Calu3 (cell line): ENCODE measurements around the gene AP4E1. TPM values are rescaled to one million over a fixed set of nuclear protein-coding genes. Genes with fewer than 3 reads are reported as not detected.
A peak's percentile ranks its signal among the peaks of the same experiment; 100 is the strongest.

Experiments
- BruUV-seq: library from RNA; stranded (reverse); fragments of 400-500 nt; replicated peaks from 2 replicates; lab custom pipeline; 2021; lab: Mats Ljungman, UMichigan
- CTCF ChIA-PET: fragments of 300-600 bp; sonication (Branson Sonifier 250); formaldehyde crosslinking; loops from one replicate; lab custom pipeline; 2022; ENCODE audit warnings: antibody characterized with exemption; lab: Charles Lee
- DNase-seq: peaks from one replicate; pipeline ENCODE4 v3.0.0; 2022
- H3K27ac Mint-ChIP-seq: one replicate; pipeline ENCODE4 v1.8.0; 2022; ENCODE audit warnings: mixed read lengths; ENCODE audit not compliant: unreplicated experiment
- H3K27me3 Mint-ChIP-seq: one replicate; pipeline ENCODE4 v1.8.0; 2022; ENCODE audit warnings: mixed read lengths; ENCODE audit not compliant: unreplicated experiment
- H3K36me3 Mint-ChIP-seq: one replicate; pipeline ENCODE4 v1.8.0; 2022; ENCODE audit warnings: mild to moderate bottlenecking, moderate library complexity, mixed read lengths; ENCODE audit not compliant: insufficient read depth, unreplicated experiment
- H3K4me1 Mint-ChIP-seq: one replicate; pipeline ENCODE4 v1.8.0; 2022; ENCODE audit warnings: mild to moderate bottlenecking, low read depth, mixed read lengths; ENCODE audit not compliant: unreplicated experiment
- H3K4me3 Mint-ChIP-seq: one replicate; pipeline ENCODE4 v1.8.0; 2022; ENCODE audit warnings: mild to moderate bottlenecking, low read depth, moderate library complexity, mixed read lengths; ENCODE audit not compliant: unreplicated experiment
- H3K9me3 Mint-ChIP-seq: one replicate; pipeline ENCODE4 v1.8.0; 2022; ENCODE audit warnings: low read depth, mixed read lengths; ENCODE audit not compliant: unreplicated experiment
- CTCF ChIP-seq: fragments of 200-600 bp; IDR thresholded peaks from one replicate; pipeline ENCODE4 v1.8.0; 2022; ENCODE audit warnings: antibody characterized with exemption; ENCODE audit not compliant: unreplicated experiment
- intact Hi-C: fragments of 100-400 bp; cut with micrococcal nuclease; formaldehyde crosslinking; loops from one replicate; pipeline ENCODE4 v1.10.0; 2022; ENCODE audit not compliant: unreplicated experiment
- total RNA-seq: library from RNA; stranded (reverse); gene quantifications from 2 replicates; pipeline ENCODE4 v1.2.3, GENCODE V29; 2022

Gene AP4E1
- total RNA-seq, 1 experiment from 2014 or later = 10.7 TPM

- no peaks in the 10 kb centered on the region for H3K4me1 Mint-ChIP-seq
- no TSS peak for BruUV-seq
- DNase-seq = no peak
- intact Hi-C loops = no loop called here
- H3K9me3 Mint-ChIP-seq = no peaks in the 10 kb centered on the region
- H3K4me3 Mint-ChIP-seq = no peak overlapping the region
- no peak for TF ChIP-seq CTCF
- H3K27ac Mint-ChIP-seq = no peak overlapping the region
- CTCF ChIA-PET = interaction anchor here (0.6 kb wide), 1 partner anchor 12 kb away, joined by 6 read pairs; no protein-coding TSS in a partner anchor
- no peaks in the 10 kb centered on the region for H3K36me3 Mint-ChIP-seq
- H3K27me3 Mint-ChIP-seq = no peaks in the 10 kb centered on the region
These were observed 70.6 kb downstream of the AP4E1 start for GRCh38 chr15:50979041-50979440.

DNA sequence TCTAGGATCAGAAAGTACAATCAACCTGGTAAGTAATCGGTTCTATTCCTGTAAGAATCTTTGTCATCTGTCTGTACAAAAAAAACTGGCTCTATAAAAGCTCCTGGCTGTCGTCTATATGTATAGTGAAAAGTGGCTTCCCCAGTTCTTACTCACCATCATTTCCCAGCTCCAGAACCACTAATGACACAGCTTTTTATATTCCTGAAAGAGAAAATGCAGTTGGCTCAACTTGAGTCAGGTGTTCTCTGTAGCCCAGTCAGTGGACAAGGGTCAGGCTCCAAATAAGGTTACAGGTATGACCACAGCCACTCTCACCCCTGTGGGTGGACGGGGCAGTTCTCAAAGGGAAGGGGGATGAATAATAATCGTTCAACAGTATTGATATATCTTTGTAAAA lies 85.1 kb downstream of the AP4E1 start:
- CTCF ChIA-PET = no interaction called here

DNA sequence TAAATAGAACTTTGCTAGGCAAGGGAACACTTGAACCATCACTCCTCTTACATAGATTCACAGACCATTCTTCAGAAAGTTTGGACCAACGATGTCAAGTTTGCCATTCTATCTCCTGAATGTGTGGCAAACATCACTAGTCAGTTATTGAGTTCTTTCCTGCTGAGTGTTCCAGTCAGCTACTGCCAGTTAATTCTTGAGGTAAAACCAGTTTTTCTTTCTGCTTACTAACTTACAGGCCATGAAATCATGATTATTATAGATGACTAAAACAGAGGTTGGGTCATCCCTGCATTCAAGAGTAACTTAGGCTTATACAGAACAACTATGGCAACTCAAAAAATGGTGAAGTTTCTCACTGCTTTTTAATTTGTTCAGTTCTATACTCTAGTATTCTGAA lies 88.2 kb downstream of the AP4E1 start:
- H3K36me3 Mint-ChIP-seq = no peaks in the 10 kb centered on the region
- no peak for TF ChIP-seq CTCF
- H3K9me3 Mint-ChIP-seq = no peaks in the 10 kb centered on the region
- DNase-seq = no peak
- CTCF ChIA-PET = no interaction called here
- peak overlapping the region; percentile 41 for H3K27ac Mint-ChIP-seq
- no peaks in the 10 kb centered on the region for H3K27me3 Mint-ChIP-seq
- peaks cover 9% of the 10 kb centered on the region for H3K4me1 Mint-ChIP-seq
- BruUV-seq = no TSS peak
- H3K4me3 Mint-ChIP-seq = no peak overlapping the region
- intact Hi-C loops = no loop called here

More for the DNA sequence above, 85.1 kb downstream of the AP4E1 start:
- no peak overlapping the region for H3K4me3 Mint-ChIP-seq
- no peak for TF ChIP-seq CTCF
- no TSS peak for BruUV-seq
- no peak for DNase-seq
- H3K27ac Mint-ChIP-seq = no peak overlapping the region
- no peaks in the 10 kb centered on the region for H3K27me3 Mint-ChIP-seq
- peaks cover 9% of the 10 kb centered on the region for H3K4me1 Mint-ChIP-seq
- H3K36me3 Mint-ChIP-seq = no peaks in the 10 kb centered on the region
- intact Hi-C loops = no loop called here
- H3K9me3 Mint-ChIP-seq = no peaks in the 10 kb centered on the region

DNA sequence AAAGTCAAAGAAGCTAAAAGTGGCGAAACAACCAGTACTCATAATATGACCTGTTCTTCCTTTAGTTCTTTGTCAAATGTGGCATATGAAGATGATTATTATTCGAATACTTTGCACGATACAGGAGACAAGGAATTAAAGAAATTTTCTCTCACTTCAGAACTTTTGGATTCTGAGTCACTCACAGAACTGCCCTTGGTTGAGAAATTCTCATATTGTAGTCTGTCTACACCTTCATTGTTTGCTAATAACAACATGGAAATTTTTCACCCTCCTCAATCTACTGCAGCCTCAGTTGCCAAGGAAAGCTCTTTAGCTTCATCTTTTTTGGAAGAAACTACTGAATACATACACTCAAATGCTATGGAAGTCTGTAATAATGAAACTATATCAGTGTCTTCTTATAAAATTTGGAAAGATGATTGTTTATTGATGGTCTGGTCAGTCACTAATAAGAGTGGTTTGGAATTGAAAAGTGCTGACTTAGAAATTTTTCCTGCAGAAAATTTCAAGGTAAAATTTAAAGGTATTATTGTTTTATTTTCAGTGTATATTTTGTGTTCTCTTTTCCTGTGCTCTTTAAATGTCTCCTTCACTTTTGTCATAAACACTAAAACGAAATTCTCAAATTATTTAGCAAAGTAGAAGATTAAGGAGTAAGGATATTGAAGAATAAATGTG lies 89.0 kb downstream of the AP4E1 start:
- Mint-ChIP-seq H3K36me3 (no peaks in the 10 kb centered on the region), H3K27me3 (no peaks in the 10 kb centered on the region), H3K9me3 (no peaks in the 10 kb centered on the region), H3K4me3 (no peak overlapping the region), H3K27ac (no peak overlapping the region), H3K4me1 (peaks cover 9% of the 10 kb centered on the region)
- TF ChIP-seq CTCF = no peak
- CTCF ChIA-PET = no interaction called here
- no peak for DNase-seq
- intact Hi-C loops = no loop called here
- no TSS peak for BruUV-seq
